SH-SY5Y (cell line): Measurements from ENCODE around the gene CDC37L1.

Experiments used
- GATA2 ChIP-seq: IDR thresholded peaks from 2 replicates; pipeline ENCODE4 v1.6.1; 2011; ENCODE audit warnings: mild to moderate bottlenecking, low read depth, low read length
- GATA3 ChIP-seq: IDR thresholded peaks from 2 replicates; pipeline ENCODE4 v1.6.1; 2011; ENCODE audit warnings: low read depth, mild to moderate bottlenecking, low read length, moderate library complexity

DNA sequence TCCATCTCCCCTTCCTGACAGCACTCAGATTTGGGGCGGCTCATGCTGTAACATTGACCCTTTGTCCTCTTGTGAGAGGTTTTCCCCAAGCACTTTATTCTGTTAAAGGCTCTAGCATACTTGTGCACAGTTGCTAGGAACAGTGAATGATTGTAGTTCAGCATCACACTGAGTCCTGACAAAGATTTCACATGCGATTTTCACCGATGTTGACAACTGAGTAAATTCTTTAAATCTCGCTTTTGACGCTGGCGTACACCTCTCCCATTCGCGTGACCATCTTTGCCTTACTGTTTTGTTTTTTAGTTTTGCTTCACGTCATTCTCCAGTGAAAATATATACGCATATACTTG lies 780 bp downstream of the CDC37L1 start:
- TF ChIP-seq GATA2 (no peak), GATA3 (no peak)
